ENCODE results near the gene PER2.
"Not testable (repeated sequence)": the region's sequence is repeated elsewhere in the genome, so short reads cannot be mapped to it uniquely, and the experiment has no call there.

Gene PER2

DNA sequence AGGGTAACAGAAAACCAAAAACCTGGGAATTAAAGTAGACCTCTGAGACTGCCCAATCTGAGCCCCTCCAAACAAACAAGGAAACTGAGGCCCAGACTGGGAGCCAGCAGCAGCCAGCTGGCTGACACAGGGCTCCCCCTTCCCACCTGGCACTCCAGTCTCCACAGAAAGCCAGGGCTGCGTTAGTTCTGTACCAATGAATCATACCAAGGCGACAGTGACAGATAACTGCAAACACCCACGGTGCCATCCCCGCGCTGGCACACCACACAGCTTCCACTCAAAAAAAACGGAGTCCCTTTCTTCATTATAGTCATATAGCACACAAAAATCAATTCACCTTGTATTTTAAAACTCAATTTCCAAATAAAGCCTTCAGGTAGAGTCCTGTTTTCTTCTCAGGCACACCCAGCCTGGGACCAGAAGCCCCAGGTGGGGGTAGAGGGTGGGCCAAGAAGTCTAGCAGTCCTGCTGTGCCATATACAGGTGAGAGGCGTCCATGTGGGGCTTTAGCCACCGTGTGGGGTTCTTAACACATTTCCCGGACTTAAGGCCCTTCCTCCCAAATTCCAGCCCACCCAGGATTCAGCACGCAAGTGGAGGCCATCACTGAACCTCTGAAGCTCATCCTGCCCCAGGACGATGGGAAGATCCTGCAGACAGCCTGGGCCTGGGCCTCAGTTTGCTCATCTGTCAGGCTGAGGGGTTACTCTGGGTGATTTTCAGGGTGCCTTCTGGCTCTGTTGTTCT lies 1.2 kb downstream of the PER2 start:
- peak; percentile 73 for DNase-seq

DNA sequence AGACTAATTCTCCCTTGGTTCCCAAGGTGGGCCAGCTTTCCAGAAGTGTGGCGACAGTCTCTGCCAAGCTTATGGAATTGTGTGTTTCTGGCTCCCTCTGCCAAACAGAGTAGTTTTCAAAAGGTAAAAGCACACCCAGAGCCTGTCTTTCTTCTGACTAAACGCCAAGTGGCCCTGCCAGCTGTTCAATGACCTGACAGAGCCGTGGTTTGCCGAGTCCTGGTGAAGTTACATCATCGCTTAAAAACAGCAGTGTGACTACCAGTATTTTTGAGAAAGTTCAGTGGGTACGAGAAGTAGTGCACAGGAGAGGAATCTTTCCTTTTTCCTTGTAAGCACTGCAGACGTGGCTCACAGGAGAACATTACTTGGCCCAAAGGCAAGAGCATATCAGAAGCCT lies 1.9 kb downstream of the PER2 start:
- DNase-seq, result peak; percentile 22

DNA sequence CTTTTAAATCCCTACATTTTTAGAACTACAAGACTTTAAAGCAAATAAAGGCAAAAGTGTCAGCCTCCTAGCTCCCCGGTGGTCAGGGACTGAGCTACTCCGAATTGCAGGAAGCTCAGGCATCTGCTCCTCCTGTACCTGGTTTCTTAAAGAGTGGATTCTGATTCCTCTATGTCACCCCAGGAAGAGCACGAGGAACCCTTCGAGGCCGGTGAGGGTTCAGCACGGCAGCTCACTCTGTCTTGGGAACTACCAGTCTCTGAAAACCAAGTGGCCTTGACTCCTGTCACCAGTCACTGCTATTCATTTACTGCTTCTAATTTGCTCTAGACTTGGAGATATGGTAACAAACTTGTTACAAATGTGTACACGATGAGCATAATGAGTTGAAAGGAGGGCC lies 2.3 kb downstream of the PER2 start:
- no peak for DNase-seq

DNA sequence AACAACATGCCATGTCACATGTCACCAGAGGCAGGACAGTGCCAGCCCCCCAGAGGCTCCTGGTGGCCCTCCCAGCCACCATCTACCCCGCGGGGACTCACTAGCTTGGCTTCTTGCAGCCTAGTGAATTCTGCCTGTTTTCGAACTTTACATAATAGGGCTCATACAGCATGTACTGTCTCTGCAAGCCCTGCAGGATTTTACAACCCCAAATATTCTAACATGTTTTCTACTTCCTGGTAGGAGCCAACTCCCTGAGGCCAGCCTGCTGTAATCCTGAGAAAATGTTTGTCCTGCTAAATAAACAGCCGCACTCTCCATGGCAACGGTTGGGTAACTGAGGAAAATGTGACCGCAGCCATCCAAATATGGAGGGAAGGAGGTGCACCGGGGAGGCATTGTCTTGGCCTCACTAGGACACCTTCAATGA lies 2.7 kb downstream of the PER2 start:
- no peak for DNase-seq

DNA sequence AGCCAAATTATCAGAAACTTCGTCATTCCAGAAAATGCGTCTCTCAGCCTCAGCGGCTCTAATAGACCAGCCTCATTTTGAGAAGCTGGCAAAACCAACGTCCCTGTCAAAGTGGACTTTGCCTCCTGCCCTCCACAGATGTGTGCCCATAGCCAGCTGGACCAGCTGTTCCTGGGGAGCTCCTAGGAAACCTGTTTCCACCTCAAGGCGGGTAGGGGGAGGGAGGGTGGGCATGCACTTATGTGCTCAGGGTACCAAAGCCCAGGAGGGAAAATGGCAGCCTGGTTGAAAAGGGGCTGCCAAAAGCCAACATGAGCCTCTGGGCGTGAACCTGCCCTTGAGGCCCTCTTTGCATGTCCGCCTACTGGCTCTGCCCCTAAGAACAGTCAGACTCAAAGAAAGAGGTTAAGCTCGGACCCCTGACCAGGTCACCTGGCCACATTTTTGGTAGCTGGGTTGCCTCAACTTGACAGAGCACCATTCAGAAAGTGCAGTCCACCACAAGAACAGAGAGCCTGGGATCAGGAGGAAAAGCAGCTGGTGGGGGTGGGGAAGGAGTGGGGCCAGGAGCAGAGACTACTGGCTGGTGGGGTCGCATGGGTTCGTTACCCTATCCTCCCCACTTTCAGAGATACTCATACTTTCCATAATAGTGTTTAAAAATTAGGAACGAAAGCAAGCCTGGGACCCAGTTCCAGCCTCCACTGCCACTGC lies 3.5 kb downstream of the PER2 start:
- no peak for DNase-seq

DNA sequence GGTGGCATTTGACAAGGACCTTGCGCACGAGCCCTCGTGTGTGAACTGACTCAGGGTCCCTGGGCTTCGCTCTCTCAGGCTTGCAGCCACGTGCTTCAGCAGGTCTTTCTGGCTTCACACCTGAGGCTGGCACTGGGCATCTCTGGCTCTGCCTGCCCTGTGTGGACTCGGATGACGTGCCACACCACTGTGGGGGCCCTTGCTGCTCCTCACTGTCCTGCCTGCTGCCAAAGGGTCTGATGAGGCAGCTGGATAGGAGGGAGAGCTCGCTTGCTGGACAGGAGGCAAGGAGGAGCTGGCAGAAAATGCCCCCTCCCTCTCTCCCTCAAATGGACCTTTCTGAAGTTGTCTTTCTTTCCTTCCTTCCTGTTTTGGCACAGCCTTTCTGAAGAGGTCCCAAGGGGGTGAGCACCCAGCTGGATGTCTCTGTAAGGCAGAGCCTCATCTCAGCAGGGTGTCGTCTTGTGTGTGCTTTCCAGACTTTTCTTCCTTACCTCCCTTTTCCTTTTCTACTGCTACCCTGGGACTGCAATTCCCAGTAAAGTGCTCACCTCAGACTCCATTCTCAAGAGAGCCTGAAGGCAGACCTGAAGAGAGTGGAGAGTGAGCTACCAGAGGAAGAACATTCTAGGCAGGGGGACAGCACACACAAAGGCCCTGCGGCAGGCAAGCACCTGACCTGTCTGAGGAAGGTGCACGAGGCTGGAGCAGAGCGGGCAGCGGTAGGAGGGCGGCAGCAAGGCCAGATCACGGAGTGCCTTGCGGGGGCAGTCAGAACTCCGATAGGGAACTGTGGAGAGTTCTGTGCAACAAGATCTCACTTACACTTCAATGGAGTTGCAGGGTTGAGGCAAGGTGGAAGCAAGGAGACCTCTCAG lies 5.3 kb downstream of the PER2 start:
- no peak for DNase-seq

DNA sequence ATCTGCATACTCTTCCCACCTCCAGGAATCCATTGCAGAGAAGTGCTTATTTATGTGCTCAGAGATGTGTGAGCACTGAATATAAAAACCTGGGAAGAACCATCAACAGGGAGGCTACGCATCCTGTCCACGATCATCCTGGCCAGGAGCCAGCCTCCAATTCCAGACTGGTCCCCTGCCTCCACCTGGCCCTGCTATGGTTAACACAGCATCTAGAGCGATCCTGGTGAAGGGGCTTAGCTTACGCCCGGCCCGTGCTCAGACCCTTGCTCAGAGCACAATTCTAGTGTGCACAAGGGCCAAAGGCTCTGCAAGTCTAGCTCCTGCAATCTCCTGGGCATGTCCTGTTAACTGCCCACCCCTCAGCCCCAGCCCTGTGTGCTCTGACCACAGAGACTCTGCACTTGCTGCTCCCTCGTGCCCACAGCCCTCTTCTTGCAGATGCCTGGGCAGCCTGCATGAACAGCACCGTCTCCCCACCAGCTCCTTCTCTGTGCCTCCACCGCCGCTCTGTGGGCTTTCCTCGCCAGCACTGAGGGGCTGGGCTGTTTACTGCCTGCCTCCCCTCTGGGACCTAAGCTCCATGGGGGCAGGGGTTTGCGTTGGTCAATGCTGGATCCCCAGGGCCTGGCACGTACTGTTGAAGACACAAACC lies 6.5 kb downstream of the PER2 start:
- DNase-seq, result no peak

DNA sequence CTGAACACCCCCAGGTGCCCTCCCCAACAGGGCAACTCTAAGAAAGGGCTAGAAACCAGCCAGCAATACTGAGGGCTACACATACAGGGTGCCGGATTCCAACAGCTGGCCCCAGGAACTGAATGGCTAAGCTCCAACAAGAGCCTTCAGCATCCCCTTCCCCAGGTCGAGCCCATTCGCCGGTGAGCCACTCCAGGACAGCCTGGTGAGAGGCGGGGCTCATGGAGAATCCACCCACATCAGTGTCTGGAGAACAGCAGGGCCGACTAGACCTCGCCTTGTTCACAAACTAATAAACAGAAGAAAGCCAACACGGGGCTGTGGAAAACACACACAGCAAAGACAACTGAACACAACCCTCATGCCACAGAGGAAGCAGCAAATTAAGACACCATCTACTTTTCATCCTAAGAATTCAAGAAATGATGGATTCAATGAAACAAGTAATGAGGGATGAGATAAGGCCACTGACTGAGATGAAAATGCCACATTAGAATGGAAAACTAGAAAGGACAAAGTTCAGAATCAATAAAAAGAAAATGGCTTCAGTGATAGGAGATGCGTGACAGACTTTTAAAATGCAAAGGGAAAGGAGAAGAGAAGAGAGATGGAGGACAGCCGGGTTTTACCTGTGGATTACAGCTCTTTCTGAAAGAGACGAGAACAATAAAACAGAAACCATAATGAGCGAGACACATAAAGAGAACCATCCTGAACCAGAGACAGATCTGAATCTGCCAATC lies 8.2 kb downstream of the PER2 start:
- DNase-seq, result no peak

DNA sequence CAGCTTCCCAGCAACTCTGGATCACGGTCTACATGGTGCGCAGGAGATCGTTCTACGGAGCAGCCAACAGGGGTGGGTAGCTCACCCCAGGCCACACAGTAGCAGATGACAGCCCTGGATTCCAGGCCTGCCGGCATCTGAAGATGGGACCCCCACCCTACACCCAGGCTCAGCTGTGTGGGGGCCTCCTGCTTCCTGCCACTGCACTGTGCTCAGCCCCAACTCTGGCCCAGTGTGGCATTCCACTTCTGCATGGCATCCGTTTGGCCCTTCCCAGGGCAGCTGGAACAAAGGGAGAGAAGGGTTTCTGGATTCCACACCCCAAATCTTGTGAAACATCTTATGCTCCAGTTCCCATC lies 9.1 kb downstream of the PER2 start:
- DNase-seq, result no peak

DNA sequence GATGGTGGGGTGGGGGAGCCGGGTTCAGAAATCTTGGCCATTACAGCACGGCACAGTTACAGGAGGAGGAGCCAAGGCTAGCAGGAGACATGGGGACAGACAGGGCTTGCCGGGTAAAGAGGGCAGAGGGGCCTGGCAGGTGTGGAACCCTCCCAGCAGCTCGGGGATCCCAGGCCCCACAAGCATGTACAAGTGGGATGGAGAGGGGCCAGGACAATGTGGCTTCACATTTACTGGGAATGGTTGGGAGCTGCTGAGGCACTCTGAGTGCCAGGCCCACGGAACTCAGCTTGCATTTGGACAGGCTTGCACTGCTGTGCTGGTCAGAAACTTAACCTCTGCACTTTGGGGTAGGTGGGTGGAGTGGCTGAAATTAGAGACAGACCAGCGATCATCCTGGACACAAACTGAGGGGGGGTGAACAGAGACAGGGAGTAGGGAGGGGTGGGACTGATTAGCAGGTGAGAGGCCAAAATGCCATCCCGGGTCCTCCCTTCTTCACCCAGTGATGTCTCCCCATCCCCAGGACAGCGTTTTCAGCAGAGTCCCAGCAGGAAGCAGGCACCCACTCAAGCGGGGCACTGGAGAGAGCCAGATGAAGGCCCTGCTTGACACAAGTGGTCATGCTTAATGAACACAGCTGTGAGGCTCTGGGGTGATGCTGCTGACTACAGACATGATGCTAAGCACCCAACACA lies 9.6 kb downstream of the PER2 start:
- DNase-seq, result no peak

DNA sequence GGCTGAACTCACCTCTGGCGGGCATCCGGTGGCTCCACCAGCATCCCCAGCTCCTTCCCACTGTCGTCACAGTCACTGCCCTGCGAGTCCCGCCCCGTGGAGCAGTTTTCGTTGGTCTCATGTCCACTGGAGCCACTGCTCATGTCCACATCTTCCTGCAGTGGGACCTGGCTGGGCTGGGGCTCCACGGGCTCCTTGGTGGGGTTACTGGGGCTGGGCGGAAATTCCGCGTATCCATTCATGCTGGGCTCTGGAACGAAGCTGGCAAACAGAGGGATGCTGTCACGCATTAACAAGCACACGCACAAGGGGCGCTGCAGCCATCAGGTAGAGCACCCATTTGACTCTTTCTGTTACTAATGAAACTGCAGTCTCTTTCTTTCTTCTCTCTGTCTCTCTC lies 10.7 kb downstream of the PER2 start:
- no peak for DNase-seq

DNA sequence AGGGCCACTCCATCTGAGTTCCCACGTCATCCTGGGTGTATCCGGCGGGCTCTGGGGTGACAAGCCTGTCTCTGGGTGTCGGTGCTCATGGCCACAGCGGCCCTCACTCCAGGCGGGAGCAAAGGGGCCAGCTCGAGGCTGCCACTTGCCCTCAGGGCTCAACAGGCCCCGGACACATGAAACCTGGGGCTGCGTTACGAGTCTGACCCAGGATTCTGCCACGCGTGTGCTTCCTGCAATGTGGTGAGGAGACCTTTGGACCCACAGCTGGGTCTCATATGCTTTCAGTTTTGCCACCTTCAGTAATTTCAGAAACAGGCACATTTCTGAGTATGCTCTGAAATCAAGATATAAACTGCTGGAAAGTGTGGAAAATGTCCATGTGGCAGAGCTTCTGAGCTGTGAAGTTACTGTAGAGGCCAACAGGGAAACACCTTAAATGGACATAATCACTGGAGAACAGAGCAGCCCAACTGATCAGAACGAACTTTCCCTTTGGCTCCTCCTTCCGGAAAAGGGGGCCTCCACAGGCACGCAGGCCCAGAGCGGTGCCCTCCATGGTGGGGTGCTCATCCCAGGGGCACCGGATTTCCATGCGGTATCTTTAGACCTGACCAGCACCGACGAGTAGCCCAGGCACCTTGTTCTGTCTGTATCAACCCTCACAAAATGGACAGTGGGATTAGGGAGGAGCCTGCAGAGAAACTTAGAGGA lies 14.1 kb downstream of the PER2 start:
- no peak for DNase-seq

DNA sequence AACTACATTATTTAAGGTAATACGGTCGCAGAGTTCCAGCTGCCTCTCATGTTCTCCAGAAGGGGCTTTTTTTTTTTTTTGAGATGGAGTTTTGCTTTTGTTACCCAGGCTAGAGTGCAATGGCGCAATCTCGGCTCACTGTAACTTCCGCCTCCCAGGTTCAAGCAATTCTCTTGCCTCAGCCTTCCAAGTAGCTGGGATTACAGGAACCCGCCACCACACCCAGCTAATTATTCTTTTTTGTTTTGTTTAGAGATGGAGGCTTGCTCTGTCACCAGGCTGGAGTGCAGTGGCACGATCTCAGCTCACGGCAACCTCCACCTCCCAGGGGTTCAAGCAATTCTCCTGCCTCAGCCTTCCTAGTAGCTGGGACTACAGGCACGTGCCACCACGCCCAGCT lies 15.0 kb downstream of the PER2 start:
- DNase-seq, result not testable (repeated sequence)

DNA sequence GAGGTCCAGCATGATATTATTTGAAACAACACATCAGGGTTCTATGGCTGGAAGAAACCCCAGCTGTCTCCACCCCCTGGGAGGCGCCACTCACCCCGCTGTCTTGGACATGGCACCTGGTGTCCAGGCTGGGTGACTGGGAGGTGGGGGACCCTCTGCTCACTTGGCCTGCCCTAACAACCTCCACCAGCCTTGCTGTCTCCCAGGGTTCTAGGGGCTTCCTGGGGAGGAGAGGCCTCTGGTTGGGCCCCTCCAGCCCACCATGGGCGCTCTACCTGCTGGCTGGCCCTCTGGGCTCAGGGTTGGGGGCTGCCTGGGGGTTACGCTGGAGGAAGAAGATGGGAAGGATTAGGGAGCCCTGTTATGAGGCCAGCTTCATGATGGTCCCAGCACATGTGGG lies 16.3 kb downstream of the PER2 start:
- no peak for DNase-seq

DNA sequence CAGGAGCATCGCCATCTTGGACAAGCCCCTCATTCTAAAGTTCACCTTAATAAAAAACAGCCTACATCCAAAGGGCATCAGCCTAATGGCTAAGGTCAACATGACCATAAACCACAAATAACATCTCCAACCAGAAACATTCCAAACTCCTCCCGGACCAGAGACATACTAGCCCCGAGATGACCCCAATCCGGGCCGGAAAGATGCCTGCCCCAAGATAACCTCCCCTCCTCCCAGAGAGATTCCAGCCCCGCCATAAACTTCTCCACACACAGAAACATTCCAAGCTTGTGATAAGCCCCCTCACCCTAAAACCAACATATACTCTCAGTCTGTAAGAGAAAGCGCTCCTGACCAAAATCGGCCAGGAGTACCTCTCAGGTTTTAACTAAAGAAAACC lies 16.7 kb downstream of the PER2 start:
- DNase-seq, result not testable (repeated sequence)

DNA sequence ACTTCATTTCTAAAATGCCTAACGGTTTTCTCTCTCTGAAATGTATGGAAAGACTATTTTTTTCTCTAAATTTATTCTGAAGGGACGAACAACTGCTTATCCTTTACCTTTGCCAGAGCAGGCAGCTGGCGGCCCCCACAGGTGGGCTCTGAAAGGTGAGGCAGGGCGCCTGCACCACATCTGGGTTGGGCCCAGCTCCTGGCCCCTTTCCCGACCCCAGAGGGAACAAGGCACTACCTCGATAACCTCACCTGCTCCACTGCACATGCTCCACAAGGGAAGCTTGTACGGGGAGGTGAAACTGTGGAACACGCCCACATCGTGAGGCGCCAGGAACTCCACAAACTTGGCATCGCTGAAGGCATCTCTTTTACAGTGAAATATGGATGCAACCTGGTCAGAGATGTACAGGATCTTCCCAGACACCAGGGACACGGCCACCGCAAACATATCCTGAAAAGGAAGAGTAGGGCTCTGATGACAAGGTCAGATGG lies 17.3 kb downstream of the PER2 start:
- no peak for DNase-seq

DNA sequence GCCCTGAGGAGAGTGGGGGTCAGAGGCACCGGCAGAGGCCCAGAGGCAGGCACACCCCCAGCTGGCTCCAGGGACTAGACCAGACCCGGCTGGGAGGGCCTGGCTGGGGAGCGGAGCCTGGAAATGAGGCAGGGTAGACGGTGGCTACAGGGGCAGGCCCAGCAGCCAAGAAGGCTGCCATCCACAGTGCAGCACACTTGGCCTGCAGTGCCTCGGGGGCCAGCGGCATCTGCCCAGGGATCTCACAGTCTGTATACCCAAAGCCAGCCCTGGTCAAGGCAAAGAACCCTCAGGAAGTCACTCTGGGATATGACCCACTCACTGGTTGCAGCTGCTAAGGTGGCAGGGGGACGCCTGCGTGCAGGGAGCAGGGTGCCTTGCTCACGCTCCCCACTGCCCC lies 17.8 kb downstream of the PER2 start:
- no peak for DNase-seq

DNA sequence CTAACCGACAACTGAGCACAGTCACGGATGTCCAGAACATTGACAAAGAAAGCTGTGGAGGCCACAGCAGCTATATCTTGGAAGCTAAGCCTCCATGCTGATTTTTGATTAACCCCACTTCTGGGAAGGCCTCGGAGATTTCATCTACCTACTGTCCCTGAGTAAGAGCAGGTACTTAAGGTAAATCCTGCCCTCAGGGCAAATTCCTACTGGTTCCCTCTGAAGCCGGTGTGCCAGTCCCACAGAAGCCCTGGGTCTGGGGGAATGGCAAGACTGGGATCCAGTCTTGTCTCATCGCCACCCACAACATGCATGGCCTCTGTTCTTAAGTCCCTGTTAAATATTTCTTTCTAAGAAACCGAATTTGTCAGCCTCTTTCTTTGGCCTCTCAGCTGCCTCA lies 18.7 kb downstream of the PER2 start:
- no peak for DNase-seq

DNA sequence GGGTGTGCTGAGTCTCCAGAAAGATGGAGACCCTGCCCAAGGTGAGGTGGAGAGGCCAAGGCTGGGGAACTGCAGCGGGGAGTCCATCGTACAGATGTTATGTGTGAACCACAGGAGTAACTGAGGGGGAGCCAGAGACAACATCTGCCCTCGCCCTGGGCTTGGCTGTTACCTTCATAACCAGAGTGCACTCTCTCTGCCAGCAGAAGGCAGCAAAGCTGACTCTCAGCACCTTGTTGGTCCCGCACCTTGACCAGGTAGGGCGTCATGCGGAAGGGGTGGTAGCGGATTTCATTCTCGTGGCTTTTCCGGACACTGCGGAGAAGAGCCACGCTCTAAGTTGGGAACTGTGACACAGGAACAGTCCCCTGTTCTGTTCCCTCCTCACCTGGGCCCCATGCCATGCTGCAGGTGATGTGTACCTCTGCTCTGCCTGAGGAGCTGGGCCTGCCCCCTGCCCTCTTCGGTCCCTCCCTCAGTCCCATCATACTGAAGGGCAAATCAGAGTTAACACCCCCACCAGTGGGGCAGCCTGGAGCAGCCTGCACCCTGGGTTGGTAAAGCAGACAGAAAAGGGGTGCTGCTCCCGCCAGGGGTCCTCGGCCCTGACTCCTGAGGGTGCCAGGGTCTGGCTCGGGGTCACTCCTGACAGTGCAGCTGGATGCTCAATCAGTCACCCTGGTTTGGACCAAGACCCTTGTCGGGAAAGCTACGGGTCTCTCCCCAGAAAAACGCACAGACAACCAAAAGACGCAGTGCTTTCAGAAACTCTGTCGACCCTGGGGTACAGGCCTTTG lies 20.3 kb downstream of the PER2 start:
- no peak for DNase-seq

DNA sequence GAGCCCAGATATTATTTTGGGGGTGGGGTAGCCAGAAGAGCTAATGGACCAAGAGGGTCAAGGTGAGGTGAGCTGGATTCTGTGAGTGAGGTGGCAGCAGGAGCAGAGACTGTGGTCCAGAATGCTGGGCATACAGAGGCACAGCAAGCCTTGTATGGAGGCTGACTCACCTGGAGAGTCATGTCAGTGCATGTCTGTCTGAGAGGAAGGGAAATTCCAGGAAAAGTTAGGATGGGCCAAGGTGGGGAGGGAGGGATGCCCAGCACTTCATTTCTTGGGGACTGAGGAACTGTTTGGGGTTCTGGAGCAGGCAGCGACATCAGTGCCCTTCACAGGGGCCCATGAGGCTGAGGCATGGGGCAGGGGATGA lies 21.1 kb downstream of the PER2 start:
- no peak for DNase-seq

Data from activated CD4-positive, alpha-beta T cell treated with anti-CD3 and anti-CD28 coated beads for 48 hours (primary cell).